Fibroblast of mammary gland (primary cell): Measurements from ENCODE around the gene SMURF2.

Experiments
- DNase-seq: peaks from one replicate; pipeline ENCODE4 v3.0.0-alpha.2; 2010; ENCODE audit warnings: low read depth
- H3K4me3 ChIP-seq: 2 replicates; pipeline ENCODE4 v1.5.1; 2011; ENCODE audit warnings: low read depth, mild to moderate bottlenecking, low read length, moderate library complexity; ENCODE audit not compliant: control insufficient read depth
- TF ChIP-seq, protein P1 (sequence below): conservative IDR thresholded peaks from 2 replicates; pipeline ENCODE4 v1.5.1; 2011; ENCODE audit warnings: low read depth, low read length, inconsistent platforms; ENCODE audit not compliant: control insufficient read depth, insufficient read depth

SMURF2 gene

GRCh38 chr17:64538508-64539130 lies 123.5 kb downstream of the SMURF2 start:
- TF ChIP-seq, protein P1, sequence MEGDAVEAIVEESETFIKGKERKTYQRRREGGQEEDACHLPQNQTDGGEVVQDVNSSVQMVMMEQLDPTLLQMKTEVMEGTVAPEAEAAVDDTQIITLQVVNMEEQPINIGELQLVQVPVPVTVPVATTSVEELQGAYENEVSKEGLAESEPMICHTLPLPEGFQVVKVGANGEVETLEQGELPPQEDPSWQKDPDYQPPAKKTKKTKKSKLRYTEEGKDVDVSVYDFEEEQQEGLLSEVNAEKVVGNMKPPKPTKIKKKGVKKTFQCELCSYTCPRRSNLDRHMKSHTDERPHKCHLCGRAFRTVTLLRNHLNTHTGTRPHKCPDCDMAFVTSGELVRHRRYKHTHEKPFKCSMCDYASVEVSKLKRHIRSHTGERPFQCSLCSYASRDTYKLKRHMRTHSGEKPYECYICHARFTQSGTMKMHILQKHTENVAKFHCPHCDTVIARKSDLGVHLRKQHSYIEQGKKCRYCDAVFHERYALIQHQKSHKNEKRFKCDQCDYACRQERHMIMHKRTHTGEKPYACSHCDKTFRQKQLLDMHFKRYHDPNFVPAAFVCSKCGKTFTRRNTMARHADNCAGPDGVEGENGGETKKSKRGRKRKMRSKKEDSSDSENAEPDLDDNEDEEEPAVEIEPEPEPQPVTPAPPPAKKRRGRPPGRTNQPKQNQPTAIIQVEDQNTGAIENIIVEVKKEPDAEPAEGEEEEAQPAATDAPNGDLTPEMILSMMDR: no peak
- DNase-seq: no peak
- no peak overlapping the region for H3K4me3 ChIP-seq

- no peak overlapping the region for H3K4me3 ChIP-seq
- no peak for DNase-seq
- TF ChIP-seq, protein P1: no peak
Measured at GRCh38 chr17:64537488-64537887, 124.6 kb downstream of the SMURF2 start.

GRCh38 chr17:64536913-64537312 lies 125.2 kb downstream of the SMURF2 start:
- no peak for DNase-seq
- TF ChIP-seq, protein P1: no peak
- no peak overlapping the region for H3K4me3 ChIP-seq

DNA sequence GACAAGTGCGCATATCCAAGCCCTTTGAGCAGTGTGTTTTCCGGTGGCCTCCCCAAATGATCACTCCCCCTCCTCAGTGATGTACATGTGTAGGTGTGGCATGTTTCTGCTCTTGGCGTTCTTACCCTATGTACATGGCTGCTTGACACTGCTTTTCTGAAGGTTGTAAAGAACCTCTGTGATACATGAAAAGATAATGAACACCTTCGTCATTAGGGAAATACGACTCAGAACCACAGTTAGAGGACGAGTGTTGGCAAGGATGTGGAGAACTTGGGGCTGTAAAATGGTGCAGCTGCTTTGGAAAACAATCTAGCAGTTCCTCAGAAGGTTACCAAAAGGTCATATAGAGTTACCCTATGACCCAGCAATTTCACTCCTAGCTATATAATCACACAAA lies 126.8 kb downstream of the SMURF2 start:
- H3K4me3 ChIP-seq: no peak overlapping the region
- TF ChIP-seq, protein P1: no peak
- DNase-seq: no peak

DNA sequence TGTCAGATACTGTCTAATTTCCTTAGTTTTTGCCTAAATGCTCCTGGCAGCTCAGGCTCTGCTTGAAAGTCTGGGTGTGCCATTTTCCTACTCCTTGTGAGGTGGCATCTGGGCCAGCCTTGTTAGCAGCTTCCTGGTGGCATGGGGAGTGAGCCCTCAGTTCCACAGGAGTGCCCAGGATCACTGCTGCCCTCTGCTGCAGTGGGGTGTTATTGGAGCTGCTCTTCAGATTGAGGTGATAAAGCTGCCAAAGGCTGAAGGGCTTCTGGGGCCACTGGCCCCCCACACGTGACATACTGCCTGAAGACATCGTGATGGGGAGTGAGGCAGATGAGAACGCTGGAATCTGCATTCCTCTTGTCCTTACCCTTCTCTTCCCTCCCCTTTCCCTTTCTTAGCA lies 127.9 kb downstream of the SMURF2 start:
- no peak overlapping the region for H3K4me3 ChIP-seq
- DNase-seq: no peak
- TF ChIP-seq, protein P1: peak; percentile 10

GRCh38 chr17:64533784-64534183 lies 128.3 kb downstream of the SMURF2 start:
- no peak for DNase-seq
- H3K4me3 ChIP-seq: no peak overlapping the region
- TF ChIP-seq, protein P1: no peak

- no peak overlapping the region for H3K4me3 ChIP-seq
- no peak for DNase-seq
- TF ChIP-seq, protein P1: no peak
Measured at GRCh38 chr17:64532409-64532808, 129.7 kb downstream of the SMURF2 start.
